SU-DHL-6 (cell line): ENCODE measurements around the gene NSMCE4A.

Experiments
- CTCF ChIP-seq: fragments of 200-600 bp; sonication (generic); IDR thresholded peaks from one replicate; pipeline ENCODE4 v1.5.1; 2017; ENCODE audit warnings: antibody characterized with exemption, mild to moderate bottlenecking, low read length, moderate library complexity; ENCODE audit not compliant: insufficient read depth, poor library complexity, severe bottlenecking
- EZH2phosphoT487 ChIP-seq: fragments of 200-600 bp; sonication (generic), shearing (Covaris generic); conservative IDR thresholded peaks from 2 replicates; pipeline ENCODE4 v1.6.1; 2018; ENCODE audit warnings: mild to moderate bottlenecking, antibody characterized with exemption, low read length, moderate library complexity, mixed read lengths

- TF ChIP-seq CTCF, result no peak
- no peak for TF ChIP-seq EZH2phosphoT487
Measured at GRCh38 chr10:121949451-121949850, 25.6 kb downstream of the NSMCE4A start.
